K562 (cell line): Measurements from ENCODE around the gene PXK. TPM values are rescaled to one million over a fixed set of nuclear protein-coding genes. Genes with fewer than 3 reads are reported as not detected.

Experiments
- BCOR ChIP-seq: fragments of 450-650 bp; IDR thresholded peaks from 2 replicates; pipeline ENCODE4 v1.6.1; 2016
- CTBP1 ChIP-seq: fragments of 450-650 bp; IDR thresholded peaks from 2 replicates; pipeline ENCODE4 v1.6.1; 2016; ENCODE audit warnings: borderline replicate concordance
- E2F6 ChIP-seq, 2 experiments: IDR thresholded peaks; 2 replicates each; pipeline ENCODE4 v1.6.1; 2011; ENCODE audit warnings: borderline replicate concordance in 1 of 2, control low read depth in 1 of 2, low read depth in 1 of 2, low read length in 1 of 2, mild to moderate bottlenecking in 1 of 2, mixed read lengths in 1 of 2, moderate library complexity in 1 of 2; ENCODE audit not compliant: insufficient read depth in 1 of 2, insufficient read length in 1 of 2, poor library complexity in 1 of 2, severe bottlenecking in 1 of 2; ENCODE audit errors: extremely low read depth in 1 of 2
- ETV5 ChIP-seq: sonication (generic); formaldehyde crosslinking; IDR thresholded peaks from 2 replicates; pipeline ENCODE4 v1.4.0; 2020; ENCODE audit warnings: low read depth, mild to moderate bottlenecking, missing genetic modification reagents
- FOXK2 ChIP-seq, 2 experiments: fragments of 450-650 bp; IDR thresholded peaks in 1 of 2; conservative IDR thresholded peaks in 1 of 2; 2 replicates each; pipeline ENCODE4 v1.6.1; 2016; ENCODE audit warnings: low read depth in 2 of 2, mild to moderate bottlenecking in 1 of 2
- FOXM1 ChIP-seq, 2 experiments: fragments of 450-650 bp in 1 of 2; sonication (generic) in 1 of 2; formaldehyde crosslinking in 1 of 2; IDR thresholded peaks; 2 replicates each; pipeline versions ENCODE4 v1.6.1 to v1.9.0; 2017 to 2022; ENCODE audit warnings: low read depth in 2 of 2, mild to moderate bottlenecking in 2 of 2, missing genetic modification reagents in 1 of 2, moderate library complexity in 1 of 2
- GATAD2A ChIP-seq: fragments of 450-650 bp; IDR thresholded peaks from 2 replicates; pipeline ENCODE4 v1.6.1; 2017
- HINFP ChIP-seq: fragments of 450-650 bp; conservative IDR thresholded peaks from 2 replicates; pipeline ENCODE4 v1.6.1; 2016; ENCODE audit warnings: missing genetic modification characterization, low read depth, mild to moderate bottlenecking, control low read depth, missing compliant biosample characterization
- HNRNPK ChIP-seq: fragments of 200-400 bp; formaldehyde crosslinking; IDR thresholded peaks from one replicate; pipeline ENCODE4 v1.6.1; 2018; ENCODE audit warnings: mild to moderate bottlenecking, low read depth, low read length; ENCODE audit not compliant: poor library complexity, severe bottlenecking
- L3MBTL2 ChIP-seq: fragments of 450-650 bp; IDR thresholded peaks from 2 replicates; pipeline ENCODE4 v1.6.1; 2016; ENCODE audit warnings: mild to moderate bottlenecking, moderate library complexity
- MED1 ChIP-seq: sonication (generic); formaldehyde crosslinking; IDR thresholded peaks from 2 replicates; pipeline ENCODE4 v1.8.1; 2023; ENCODE audit warnings: missing genetic modification reagents, borderline replicate concordance
- NFE2 ChIP-seq: IDR thresholded peaks from 2 replicates; pipeline ENCODE4 v1.6.1; 2014; ENCODE audit warnings: antibody characterized with exemption, low read depth
- NR2C2 ChIP-seq, 2 experiments: fragments of 200-800 bp in 1 of 2; sonication (Bioruptor generic) in 1 of 2; sonication (generic) in 1 of 2; formaldehyde crosslinking in 1 of 2; IDR thresholded peaks; 2 replicates each; pipeline versions ENCODE4 v1.6.1 to v1.8.0; 2016 to 2022; ENCODE audit warnings: mild to moderate bottlenecking in 1 of 2, missing compliant biosample characterization in 1 of 2, missing genetic modification characterization in 1 of 2, missing genetic modification reagents in 1 of 2
- PYGO2 ChIP-seq: fragments of 450-650 bp; IDR thresholded peaks from 2 replicates; pipeline ENCODE4 v1.6.1; 2016; ENCODE audit warnings: mild to moderate bottlenecking, missing genetic modification characterization, moderate library complexity, missing compliant biosample characterization
- SAP30 ChIP-seq: fragments of 200-600 bp; sonication (generic); IDR thresholded peaks from 2 replicates; pipeline ENCODE4 v1.6.1; 2012; ENCODE audit warnings: borderline replicate concordance, low read depth, mild to moderate bottlenecking, moderate library complexity, low read length, control low read depth, inconsistent platforms; ENCODE audit not compliant: insufficient read depth, poor library complexity, severe bottlenecking
- SIRT6 ChIP-seq: IDR thresholded peaks from one replicate; pipeline ENCODE4 v1.6.1; 2012; ENCODE audit warnings: low read depth, mild to moderate bottlenecking, control low read depth, inconsistent platforms, low read length, moderate library complexity
- SMAD2 ChIP-seq: fragments of 150-350 bp; IDR thresholded peaks from 2 replicates; pipeline ENCODE4 v1.6.1; 2014; ENCODE audit warnings: low read depth, mild to moderate bottlenecking, low read length
- SNAPC5 ChIP-seq: fragments of 250-450 bp; sonication (Bioruptor Pico); IDR thresholded peaks from 2 replicates; pipeline ENCODE4 v1.8.0; 2021; ENCODE audit warnings: moderate library complexity, mild to moderate bottlenecking, inconsistent platforms
- SOX6 ChIP-seq: fragments of 450-650 bp; IDR thresholded peaks from 2 replicates; pipeline ENCODE4 v1.6.1; 2014; ENCODE audit warnings: mild to moderate bottlenecking
- TAF7 ChIP-seq: fragments of 450-650 bp; IDR thresholded peaks from 2 replicates; pipeline ENCODE4 v1.6.1; 2016; ENCODE audit warnings: missing genetic modification characterization, missing compliant biosample characterization
- TAF9B ChIP-seq: fragments of 450-650 bp; IDR thresholded peaks from 2 replicates; pipeline ENCODE4 v1.6.1; 2018; ENCODE audit warnings: mild to moderate bottlenecking; ENCODE audit not compliant: partially characterized antibody
- TEAD2 ChIP-seq: fragments of 450-650 bp; IDR thresholded peaks from 2 replicates; pipeline ENCODE4 v1.6.1; 2016; ENCODE audit warnings: missing genetic modification characterization, control low read depth, missing compliant biosample characterization
- TRIM28 ChIP-seq: fragments of 450-650 bp; IDR thresholded peaks from 2 replicates; pipeline ENCODE4 v1.6.1; 2017
- ZC3H11A ChIP-seq: IDR thresholded peaks from 2 replicates; pipeline ENCODE4 v1.6.1; 2012; ENCODE audit warnings: low read depth, low read length, improper control_type of control experiment
- ZNF3 ChIP-seq: fragments of 250-450 bp; sonication (Bioruptor Pico); IDR thresholded peaks from 2 replicates; pipeline ENCODE4 v1.5.0; 2021; ENCODE audit warnings: mild to moderate bottlenecking, moderate library complexity
- ZNF584 ChIP-seq: fragments of 200-800 bp; sonication (Bioruptor generic); IDR thresholded peaks from 2 replicates; pipeline ENCODE4 v1.6.1; 2016; ENCODE audit warnings: low read depth, mild to moderate bottlenecking, missing genetic modification characterization, missing compliant biosample characterization
- polyA plus RNA-seq, 8 experiments: library from polyadenylated mRNA; depleted of rRNA in 4 of 8; stranded (reverse) in 5 of 8; unstranded in 3 of 8; fragments of >200 nt; fragmentation: Nextera tagmentation in 2 of 8; fragmentation: Illumina TruSeq in 1 of 8; extraction: Ambion mirVana in 2 of 8; extraction: Trizol in 1 of 8; gene quantifications; 2 replicates each; pipeline versions ENCODE4 v1.2.1 to v1.2.3, GENCODE V29; 2011 to 2014; ENCODE audit warnings: inconsistent platforms in 1 of 8, missing spikeins in 1 of 8
- total RNA-seq, 7 experiments: library from RNA; depleted of rRNA in 6 of 7; stranded (reverse); fragments of >200 nt in 6 of 7; fragmentation: Illumina TruSeq in 2 of 7; extraction: Trizol in 2 of 7; gene quantifications; 2 replicates each; pipeline versions ENCODE4 v1.2.1 to v1.2.3, GENCODE V29; 2011 to 2021; ENCODE audit warnings: low replicate concordance in 1 of 7

Gene PXK
- total and polyA plus RNA-seq, 9 of the 15 experiments (the other 6 are each of a cell fraction or from before 2014, with no cell fraction given) = 3.3 to 19.9 (median 11.3) TPM

GRCh38 chr3:58305882-58306711, 26.6 kb upstream of the PXK start, which contains the start of the genes HTD2 and RPP14 (continued):
- peak; percentile 26 to 28 for TF ChIP-seq E2F6 (IDR thresholded peaks at IDR 0.05; ENCODE audit: borderline replicate concordance in 1 of 2, extremely low read depth in 1 of 2, insufficient read depth in 1 of 2, insufficient read length in 1 of 2, low read depth in 1 of 2, low read length in 1 of 2, poor library complexity in 1 of 2, severe bottlenecking in 1 of 2)
- TF ChIP-seq PYGO2 (tag) = no peak
- TF ChIP-seq TEAD2 (tag) = no peak
- TF ChIP-seq NFE2 = no peak
- peak in 1 of 2 experiments; percentile 65; a peak in 2 of 4 replicates for TF ChIP-seq FOXK2 (conservative IDR thresholded peaks at IDR 0.05 in 1 of 2, IDR thresholded peaks at IDR 0.05 in 1 of 2; ENCODE audit: low read depth in 2 of 2)
- peak; percentile 71 for TF ChIP-seq L3MBTL2
- no peak for TF ChIP-seq MED1
- TF ChIP-seq CTBP1 = peak; percentile 64
- peak; percentile 70 for TF ChIP-seq BCOR
- TF ChIP-seq ZNF3 = no peak
- TF ChIP-seq NR2C2 (CRISPR knock-in tag; IDR thresholded peaks at IDR 0.05) = 0 out of 2 replicates have a peak, but pooled peaks have one; percentile 41
- peak; percentile 81 for TF ChIP-seq NR2C2 (tag; IDR thresholded peaks at IDR 0.05)
- no peak for TF ChIP-seq HNRNPK
- peak; percentile 62 for TF ChIP-seq TAF9B
- TF ChIP-seq SIRT6 = no peak
- TF ChIP-seq SMAD2 = no peak
- TF ChIP-seq SAP30 = peak; percentile 42
- no peak for TF ChIP-seq TRIM28
- TF ChIP-seq GATAD2A = 0 out of 2 replicates have a peak, but pooled peaks have one; percentile 22
- TF ChIP-seq SOX6 = peak; percentile 70
- peak; percentile 15; the same call in 1 of the 2 replicates for TF ChIP-seq TAF7 (tag)
- peak; percentile 55; the same call in 1 of the 2 replicates for TF ChIP-seq ZC3H11A
- peak; percentile 89 for TF ChIP-seq ETV5 (CRISPR knock-in tag)
- TF ChIP-seq HINFP (tag) = no peak
- peak; percentile 75 for TF ChIP-seq FOXM1 (IDR thresholded peaks at IDR 0.05; ENCODE audit: low read depth)
- no peak for TF ChIP-seq FOXM1 (CRISPR knock-in tag; IDR thresholded peaks at IDR 0.05; ENCODE audit: low read depth)
- TF ChIP-seq SNAPC5 (CRISPR knock-in tag) = no peak
- no peak for TF ChIP-seq ZNF584
